DMS53 treated with DMSO at 0.1 percent for 48 hours (cell line): ENCODE results near the gene GNAQ.

Experiments used
- DNase-seq: peaks from one replicate; lab custom pipeline; 2025; ENCODE audit not compliant: unreplicated experiment; lab: John Stamatoyannopoulos, UW

The GNAQ gene

GRCh38 chr9:77946969-77947620, 84.5 kb downstream of the GNAQ start:
- no peak for DNase-seq

- DNase-seq, result no peak
These were observed 85.3 kb downstream of the GNAQ start for GRCh38 chr9:77946296-77946695.

GRCh38 chr9:77945798-77946197, 85.8 kb downstream of the GNAQ start:
- no peak for DNase-seq

GRCh38 chr9:77944556-77945243, 86.9 kb downstream of the GNAQ start:
- no peak for DNase-seq

GRCh38 chr9:77943057-77943456, 88.6 kb downstream of the GNAQ start:
- DNase-seq, result no peak

- DNase-seq, result no peak
These were observed 92.4 kb downstream of the GNAQ start for GRCh38 chr9:77939149-77939668.

- no peak for DNase-seq
These were observed 93.4 kb downstream of the GNAQ start for GRCh38 chr9:77938163-77938562.

GRCh38 chr9:77935974-77936373, 95.6 kb downstream of the GNAQ start:
- DNase-seq, result no peak

- DNase-seq, result no peak
These were observed 96.4 kb downstream of the GNAQ start for GRCh38 chr9:77935211-77935610.

GRCh38 chr9:77933976-77934375, 97.6 kb downstream of the GNAQ start:
- DNase-seq, result no peak

GRCh38 chr9:77933019-77933418, 98.6 kb downstream of the GNAQ start:
- DNase-seq, result no peak

- no peak for DNase-seq
These were observed 101.7 kb downstream of the GNAQ start for GRCh38 chr9:77929942-77930341.

GRCh38 chr9:77927265-77927664, 104.3 kb downstream of the GNAQ start:
- no peak for DNase-seq

- DNase-seq, result no peak
These were observed 105.2 kb downstream of the GNAQ start for GRCh38 chr9:77926371-77926878.

- DNase-seq, result no peak
These were observed 109.0 kb downstream of the GNAQ start for GRCh38 chr9:77922591-77922990.

GRCh38 chr9:77917800-77918199, 113.8 kb downstream of the GNAQ start:
- no peak for DNase-seq

- no peak for DNase-seq
These were observed 114.8 kb downstream of the GNAQ start for GRCh38 chr9:77916820-77917219.

- no peak for DNase-seq
These were observed 115.2 kb downstream of the GNAQ start for GRCh38 chr9:77916410-77916819.

- DNase-seq, result no peak
These were observed 115.9 kb downstream of the GNAQ start for GRCh38 chr9:77915744-77916143.

- no peak for DNase-seq
These were observed 118.5 kb downstream of the GNAQ start for GRCh38 chr9:77912895-77913693.

- no peak for DNase-seq
These were observed 119.7 kb downstream of the GNAQ start for GRCh38 chr9:77911928-77912327.

- DNase-seq, result no peak
These were observed 121.4 kb downstream of the GNAQ start for GRCh38 chr9:77910194-77910621.
